GM23338 (cell line): ENCODE measurements around the gene ZSCAN5C.

Experiments
- CREB1 ChIP-seq: fragments of 250-450 bp; sonication (Bioruptor Pico); IDR thresholded peaks from 2 replicates; pipeline ENCODE4 v1.5.0; 2020; ENCODE audit warnings: low read depth, mild to moderate bottlenecking, moderate library complexity
- CTCF ChIP-seq, 2 experiments: fragments of 200-600 bp in 1 of 2; sonication (generic) in 1 of 2; conservative IDR thresholded peaks; 2 replicates each; pipeline versions ENCODE4 v1.5.1 to v1.6.1; 2016 to 2017; ENCODE audit warnings: antibody characterized with exemption in 2 of 2, low read depth in 2 of 2, mild to moderate bottlenecking in 2 of 2, moderate library complexity in 1 of 2
- EZH2 ChIP-seq: fragments of 200-600 bp; sonication (generic); IDR thresholded peaks from one replicate; pipeline ENCODE4 v1.8.0; 2017; ENCODE audit warnings: antibody characterized with exemption, mild to moderate bottlenecking, low read depth; ENCODE audit not compliant: unreplicated experiment
- EZH2phosphoT487 ChIP-seq: fragments of 200-600 bp; sonication (generic); IDR thresholded peaks from one replicate; pipeline ENCODE4 v1.8.1; 2018; ENCODE audit warnings: antibody characterized with exemption; ENCODE audit not compliant: unreplicated experiment
- JUNB ChIP-seq: IDR thresholded peaks from one replicate; pipeline ENCODE4 v1.6.1; 2016; ENCODE audit warnings: antibody characterized with exemption; ENCODE audit not compliant: unreplicated experiment
- POLR2AphosphoS5 ChIP-seq: IDR thresholded peaks from 2 replicates; pipeline ENCODE4 v1.6.1; 2016; ENCODE audit warnings: antibody characterized with exemption, low read depth
- STAT1 ChIP-seq: IDR thresholded peaks from one replicate; pipeline ENCODE4 v1.6.1; 2016; ENCODE audit warnings: antibody characterized with exemption; ENCODE audit not compliant: unreplicated experiment
- ZNF114 ChIP-seq: fragments of 250-450 bp; sonication (Bioruptor Pico); IDR thresholded peaks from 2 replicates; pipeline ENCODE4 v1.5.0; 2020; ENCODE audit warnings: mild to moderate bottlenecking, moderate library complexity
- ZNF331 ChIP-seq: fragments of 250-450 bp; sonication (Bioruptor Pico); IDR thresholded peaks from 2 replicates; pipeline ENCODE4 v1.5.0; 2020; ENCODE audit warnings: low read depth, mild to moderate bottlenecking, moderate library complexity
- TF ChIP-seq, protein P1 (sequence below): IDR thresholded peaks from one replicate; pipeline ENCODE4 v1.6.1; 2018; ENCODE audit warnings: antibody characterized with exemption; ENCODE audit not compliant: unreplicated experiment
- TF ChIP-seq, protein P2 (sequence below): IDR thresholded peaks from 2 replicates; pipeline ENCODE4 v1.6.1; 2016; ENCODE audit warnings: antibody characterized with exemption

DNA sequence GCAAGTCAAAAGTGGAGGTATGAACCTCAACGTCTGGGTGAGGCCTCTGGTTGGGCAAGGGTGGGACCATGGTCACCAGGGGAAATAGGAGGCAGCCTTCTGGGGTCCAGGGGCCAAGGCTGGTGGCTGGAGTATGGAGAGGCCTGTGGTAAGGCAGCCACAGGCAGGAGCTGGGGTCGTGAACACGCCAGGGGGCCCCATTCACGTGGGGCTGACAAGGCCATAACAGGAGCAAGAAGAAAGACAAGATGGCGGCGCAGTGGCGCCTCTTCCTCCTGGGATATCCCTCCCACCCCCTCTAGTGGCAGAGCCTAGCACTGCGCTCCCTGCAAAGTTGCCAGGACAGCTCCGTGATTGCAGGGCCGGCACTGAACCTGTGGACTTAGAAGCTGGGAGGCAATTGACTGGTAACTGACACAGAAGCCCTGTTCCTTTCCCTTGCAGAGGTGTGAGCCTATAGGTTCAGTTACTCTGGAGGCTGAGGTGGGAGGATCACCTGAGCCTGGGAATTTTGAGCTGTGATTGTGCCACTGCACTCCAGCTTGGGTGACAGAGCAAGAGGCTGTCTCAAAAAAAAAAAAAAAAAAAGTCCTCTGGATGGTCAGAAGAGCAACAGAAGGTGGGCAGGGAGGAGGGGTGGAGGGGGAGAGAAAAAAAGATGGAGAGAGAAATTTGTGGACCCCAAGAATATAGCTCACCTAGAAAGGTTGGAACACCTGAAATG, 50.8 kb downstream of the ZSCAN5C start:
- TF ChIP-seq CTCF (conservative IDR thresholded peaks at IDR 0.05; ENCODE audit: low read depth in 2 of 2) = peak; percentile 85 to 87
- no peak for TF ChIP-seq POLR2AphosphoS5
- TF ChIP-seq, protein P1, sequence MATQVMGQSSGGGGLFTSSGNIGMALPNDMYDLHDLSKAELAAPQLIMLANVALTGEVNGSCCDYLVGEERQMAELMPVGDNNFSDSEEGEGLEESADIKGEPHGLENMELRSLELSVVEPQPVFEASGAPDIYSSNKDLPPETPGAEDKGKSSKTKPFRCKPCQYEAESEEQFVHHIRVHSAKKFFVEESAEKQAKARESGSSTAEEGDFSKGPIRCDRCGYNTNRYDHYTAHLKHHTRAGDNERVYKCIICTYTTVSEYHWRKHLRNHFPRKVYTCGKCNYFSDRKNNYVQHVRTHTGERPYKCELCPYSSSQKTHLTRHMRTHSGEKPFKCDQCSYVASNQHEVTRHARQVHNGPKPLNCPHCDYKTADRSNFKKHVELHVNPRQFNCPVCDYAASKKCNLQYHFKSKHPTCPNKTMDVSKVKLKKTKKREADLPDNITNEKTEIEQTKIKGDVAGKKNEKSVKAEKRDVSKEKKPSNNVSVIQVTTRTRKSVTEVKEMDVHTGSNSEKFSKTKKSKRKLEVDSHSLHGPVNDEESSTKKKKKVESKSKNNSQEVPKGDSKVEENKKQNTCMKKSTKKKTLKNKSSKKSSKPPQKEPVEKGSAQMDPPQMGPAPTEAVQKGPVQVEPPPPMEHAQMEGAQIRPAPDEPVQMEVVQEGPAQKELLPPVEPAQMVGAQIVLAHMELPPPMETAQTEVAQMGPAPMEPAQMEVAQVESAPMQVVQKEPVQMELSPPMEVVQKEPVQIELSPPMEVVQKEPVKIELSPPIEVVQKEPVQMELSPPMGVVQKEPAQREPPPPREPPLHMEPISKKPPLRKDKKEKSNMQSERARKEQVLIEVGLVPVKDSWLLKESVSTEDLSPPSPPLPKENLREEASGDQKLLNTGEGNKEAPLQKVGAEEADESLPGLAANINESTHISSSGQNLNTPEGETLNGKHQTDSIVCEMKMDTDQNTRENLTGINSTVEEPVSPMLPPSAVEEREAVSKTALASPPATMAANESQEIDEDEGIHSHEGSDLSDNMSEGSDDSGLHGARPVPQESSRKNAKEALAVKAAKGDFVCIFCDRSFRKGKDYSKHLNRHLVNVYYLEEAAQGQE = no peak
- TF ChIP-seq, protein P2, sequence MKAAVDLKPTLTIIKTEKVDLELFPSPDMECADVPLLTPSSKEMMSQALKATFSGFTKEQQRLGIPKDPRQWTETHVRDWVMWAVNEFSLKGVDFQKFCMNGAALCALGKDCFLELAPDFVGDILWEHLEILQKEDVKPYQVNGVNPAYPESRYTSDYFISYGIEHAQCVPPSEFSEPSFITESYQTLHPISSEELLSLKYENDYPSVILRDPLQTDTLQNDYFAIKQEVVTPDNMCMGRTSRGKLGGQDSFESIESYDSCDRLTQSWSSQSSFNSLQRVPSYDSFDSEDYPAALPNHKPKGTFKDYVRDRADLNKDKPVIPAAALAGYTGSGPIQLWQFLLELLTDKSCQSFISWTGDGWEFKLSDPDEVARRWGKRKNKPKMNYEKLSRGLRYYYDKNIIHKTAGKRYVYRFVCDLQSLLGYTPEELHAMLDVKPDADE = no peak
- TF ChIP-seq EZH2 = no peak
- no peak for TF ChIP-seq EZH2phosphoT487
- no peak for TF ChIP-seq JUNB
- no peak for TF ChIP-seq ZNF331 (CRISPR knock-in tag)
- TF ChIP-seq CREB1 = 0 out of 2 replicates have a peak, but pooled peaks have one; percentile 32
- no peak for TF ChIP-seq STAT1
- TF ChIP-seq ZNF114 (CRISPR knock-in tag) = peak; percentile 95; the same call in 1 of the 2 replicates
